HEK293 (cell line): ENCODE results near the gene SYNGR3.
A peak's percentile ranks its signal among the peaks of the same experiment; 100 is the strongest.

ENCODE experiments used
- BCL11A ChIP-seq: fragments of 450-650 bp; formaldehyde crosslinking; IDR thresholded peaks from 2 replicates; pipeline ENCODE4 v1.5.1; 2016; ENCODE audit warnings: low read depth, missing biosample characterization, missing genetic modification characterization
- GLIS1 ChIP-seq: fragments of 450-650 bp; formaldehyde crosslinking; IDR thresholded peaks from 2 replicates; pipeline ENCODE4 v1.5.1; 2016; ENCODE audit warnings: missing biosample characterization, missing genetic modification characterization
- HIC1 ChIP-seq: fragments of 450-650 bp; formaldehyde crosslinking; IDR thresholded peaks from 2 replicates; pipeline ENCODE4 v1.5.1; 2016; ENCODE audit warnings: missing biosample characterization, missing genetic modification characterization
- INSM2 ChIP-seq: fragments of 450-650 bp; formaldehyde crosslinking; IDR thresholded peaks from 2 replicates; pipeline ENCODE4 v1.5.1; 2016; ENCODE audit warnings: missing biosample characterization, missing genetic modification characterization
- KLF17 ChIP-seq: fragments of 450-650 bp; formaldehyde crosslinking; IDR thresholded peaks from 2 replicates; pipeline ENCODE4 v1.5.1; 2016; ENCODE audit warnings: missing biosample characterization, missing genetic modification characterization
- KLF7 ChIP-seq: fragments of 450-650 bp; formaldehyde crosslinking; IDR thresholded peaks from 2 replicates; pipeline ENCODE4 v1.5.1; 2016; ENCODE audit warnings: missing biosample characterization, missing genetic modification characterization, borderline replicate concordance
- PATZ1 ChIP-seq: fragments of 450-650 bp; formaldehyde crosslinking; IDR thresholded peaks from 2 replicates; pipeline ENCODE4 v1.5.1; 2016; ENCODE audit warnings: missing biosample characterization, missing genetic modification characterization
- SCRT2 ChIP-seq: fragments of 450-650 bp; formaldehyde crosslinking; IDR thresholded peaks from 2 replicates; pipeline ENCODE4 v1.5.1; 2016; ENCODE audit warnings: missing biosample characterization, missing genetic modification characterization
- SP7 ChIP-seq: fragments of 450-650 bp; formaldehyde crosslinking; IDR thresholded peaks from 2 replicates; pipeline ENCODE4 v1.5.1; 2016; ENCODE audit warnings: missing biosample characterization, missing genetic modification characterization
- ZBTB10 ChIP-seq: fragments of 450-650 bp; formaldehyde crosslinking; IDR thresholded peaks from 2 replicates; pipeline ENCODE4 v1.5.1; 2016; ENCODE audit warnings: missing biosample characterization, missing genetic modification characterization
- ZBTB17 ChIP-seq: fragments of 450-650 bp; formaldehyde crosslinking; IDR thresholded peaks from 2 replicates; pipeline ENCODE4 v1.5.1; 2016; ENCODE audit warnings: missing biosample characterization, missing genetic modification characterization
- ZNF10 ChIP-seq: fragments of 450-650 bp; formaldehyde crosslinking; IDR thresholded peaks from 2 replicates; pipeline ENCODE4 v1.5.1; 2017; ENCODE audit warnings: missing biosample characterization, missing genetic modification characterization
- ZNF239 ChIP-seq: fragments of 450-650 bp; formaldehyde crosslinking; IDR thresholded peaks from 2 replicates; pipeline ENCODE4 v1.5.1; 2016; ENCODE audit warnings: missing biosample characterization, missing genetic modification characterization
- ZNF335 ChIP-seq: fragments of 450-650 bp; formaldehyde crosslinking; conservative IDR thresholded peaks from 2 replicates; pipeline ENCODE4 v1.5.1; 2016; ENCODE audit warnings: missing biosample characterization, missing genetic modification characterization
- ZNF629 ChIP-seq: fragments of 450-650 bp; formaldehyde crosslinking; IDR thresholded peaks from 2 replicates; pipeline ENCODE4 v1.5.1; 2017; ENCODE audit warnings: missing biosample characterization, missing genetic modification characterization
- ZNF76 ChIP-seq: fragments of 450-650 bp; formaldehyde crosslinking; IDR thresholded peaks from 2 replicates; pipeline ENCODE4; 2016; ENCODE audit warnings: low read depth, missing biosample characterization, missing genetic modification characterization, borderline replicate concordance

Gene SYNGR3

GRCh38 chr16:1962161-1963153, 27.3 kb upstream of the SYNGR3 start (continued):
- TF ChIP-seq SCRT2 (tag by site-specific recombination) (peak; percentile 84), ZNF10 (tag by site-specific recombination) (peak; percentile 90), ZBTB17 (peak; percentile 66), BCL11A (tag by site-specific recombination) (peak; percentile 18), KLF7 (tag by site-specific recombination) (0 out of 2 replicates have a peak, but pooled peaks have one; percentile 17), ZNF76 (peak; percentile 49; the same call in 1 of the 2 replicates), KLF17 (tag by site-specific recombination) (peak; percentile 20; the same call in 1 of the 2 replicates), ZBTB10 (0 out of 2 replicates have a peak, but pooled peaks have one; percentile 13), INSM2 (tag by site-specific recombination) (peak; percentile 18; the same call in 1 of the 2 replicates), PATZ1 (tag by site-specific recombination) (peak; percentile 40), ZNF239 (tag by site-specific recombination) (peak; percentile 18; the same call in 1 of the 2 replicates), ZNF629 (tag by site-specific recombination) (peak; percentile 61), ZNF335 (tag by site-specific recombination) (peak; percentile 12), HIC1 (tag by site-specific recombination) (peak; percentile 98), SP7 (tag by site-specific recombination) (peak; percentile 41; the same call in 1 of the 2 replicates), GLIS1 (tag by site-specific recombination) (peak; percentile 28; the same call in 1 of the 2 replicates)
- TF ChIP-seq, all 188 proteins: peak for 24; not testable (repeated sequence) for 164
